Activated CD8-positive, alpha-beta T cell treated with anti-CD3 and anti-CD28 coated beads for 36 hours (primary cell): ENCODE results near the gene CAPS2. TPM values are rescaled to one million over a fixed set of nuclear protein-coding genes. Genes with fewer than 3 reads are reported as not detected.

Experiments
- ATAC-seq: fragments of 200-7000 bp; cut with Tn5 transposase; one replicate; pipeline ENCODE4 v1.10.0; 2021; ENCODE audit warnings: mild to moderate bottlenecking, moderate library complexity
- CTCF ChIA-PET: fragments of 350-600 bp; sonication (Branson Sonifier 250); formaldehyde crosslinking; loops from one replicate; lab custom pipeline; 2021; ENCODE audit warnings: antibody characterized with exemption; lab: Charles Lee
- POLR2A ChIA-PET: fragments of 350-600 bp; sonication (Branson Sonifier 250); formaldehyde crosslinking; loops from one replicate; lab custom pipeline; 2021; ENCODE audit warnings: antibody characterized with exemption; lab: Charles Lee
- DNase-seq: peaks from one replicate; pipeline ENCODE4 v3.0.0-alpha.2; 2020
- H3K27ac Mint-ChIP-seq: one replicate; pipeline ENCODE4 v1.8.0; 2021; ENCODE audit warnings: mild to moderate bottlenecking, mixed read lengths
- H3K27me3 Mint-ChIP-seq: one replicate; pipeline ENCODE4 v1.8.0; 2021; ENCODE audit warnings: mixed read lengths
- H3K36me3 Mint-ChIP-seq: one replicate; pipeline ENCODE4 v1.8.0; 2021; ENCODE audit warnings: low read depth, mixed read lengths
- H3K4me1 Mint-ChIP-seq: one replicate; pipeline ENCODE4 v1.8.0; 2021; ENCODE audit warnings: low read depth, mixed read lengths
- H3K4me3 Mint-ChIP-seq: one replicate; pipeline ENCODE4 v1.8.0; 2021; ENCODE audit warnings: mild to moderate bottlenecking, moderate library complexity, mixed read lengths
- H3K9me3 Mint-ChIP-seq: one replicate; pipeline ENCODE4 v1.8.0; 2021; ENCODE audit warnings: mixed read lengths
- CTCF ChIP-seq: fragments of 200-600 bp; IDR thresholded peaks from one replicate; pipeline ENCODE4 v1.8.0; 2022; ENCODE audit warnings: antibody characterized with exemption, mild to moderate bottlenecking
- intact Hi-C: fragments of 100-400 bp; cut with micrococcal nuclease; formaldehyde crosslinking; loops from one replicate; pipeline ENCODE4 v1.10.0; 2022
- total RNA-seq, 2 experiments: library from RNA; stranded (reverse); gene quantifications; one replicate each; pipeline ENCODE4 v1.2.3, GENCODE V29; 2021

Gene CAPS2
- total RNA-seq, 2 experiments from 2014 or later = 3.0 to 3.2 TPM

- intact Hi-C loops = loop anchor here (5.0 kb wide), 2 partner anchors 47 to 132 kb away; partner anchors contain the start of gene GLIPR1L2
These were observed 15.4 kb upstream of the CAPS2 start for GRCh38 chr12:75345531-75345930.

GRCh38 chr12:75341873-75342272 lies 11.7 kb upstream of the CAPS2 start:
- Mint-ChIP-seq H3K4me1 (peaks cover 20% of the 10 kb centered on the region), H3K27ac (no peak overlapping the region), H3K36me3 (no peaks in the 10 kb centered on the region), H3K4me3 (no peak overlapping the region), H3K9me3 (peaks cover under 1% of the 10 kb centered on the region), H3K27me3 (no peaks in the 10 kb centered on the region)
- CTCF ChIA-PET = interaction anchor here (1.4 kb wide), 1 partner anchor 8 kb away, joined by 6 read pairs; the partner anchor contains the start of gene GLIPR1L1
- intact Hi-C loops = no loop called here
- DNase-seq (no peak), ATAC-seq (no peak)
- POLR2A ChIA-PET = no interaction called here
- no peak for TF ChIP-seq CTCF

More at GRCh38 chr12:75345531-75345930, 15.4 kb upstream of the CAPS2 start:
- Mint-ChIP-seq H3K4me1 (peaks cover 13% of the 10 kb centered on the region), H3K9me3 (peaks cover 2% of the 10 kb centered on the region), H3K27me3 (no peaks in the 10 kb centered on the region), H3K4me3 (no peak overlapping the region), H3K36me3 (no peaks in the 10 kb centered on the region), H3K27ac (no peak overlapping the region)
- no peak for DNase-seq
- ATAC-seq = no peak
- ChIA-PET CTCF (interaction anchor here (1.2 to 1.7 kb wide), 2 partner anchors 11 to 13 kb away, joined by 3 to 6 read pairs; partner anchors contain the start of gene GLIPR1L1), POLR2A (no interaction called here)
- no peak for TF ChIP-seq CTCF

DNA sequence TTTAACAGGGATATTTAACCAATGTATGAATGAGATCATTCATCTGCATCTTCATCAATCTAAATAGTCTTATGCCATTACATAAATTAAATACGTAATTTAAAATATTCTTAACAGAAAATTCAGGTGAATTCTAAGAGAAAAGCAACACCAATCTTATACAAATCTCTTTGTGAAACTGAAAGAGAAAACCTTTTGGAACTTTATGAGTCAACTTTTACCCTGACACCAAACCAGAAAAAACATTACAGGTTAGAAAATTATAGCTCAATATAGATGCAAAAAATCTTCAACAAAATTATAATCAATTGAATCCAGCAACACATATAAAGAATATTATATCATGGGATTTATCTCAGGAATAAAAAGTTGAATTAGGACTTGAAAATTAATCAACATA lies 7.8 kb upstream of the CAPS2 start:
- Mint-ChIP-seq H3K36me3 (no peaks in the 10 kb centered on the region), H3K4me1 (peaks cover 19% of the 10 kb centered on the region), H3K4me3 (no peak overlapping the region), H3K27ac (no peak overlapping the region), H3K9me3 (no peaks in the 10 kb centered on the region), H3K27me3 (peaks cover 15% of the 10 kb centered on the region)
- ATAC-seq = no peak
- TF ChIP-seq CTCF = no peak
- DNase-seq = no peak
- intact Hi-C loops = loop anchor here (10.0 kb wide), 1 partner anchor 697 kb away; the partner anchor contains the start of gene PHLDA1
- CTCF ChIA-PET = no interaction called here
- POLR2A ChIA-PET = no interaction called here

DNA sequence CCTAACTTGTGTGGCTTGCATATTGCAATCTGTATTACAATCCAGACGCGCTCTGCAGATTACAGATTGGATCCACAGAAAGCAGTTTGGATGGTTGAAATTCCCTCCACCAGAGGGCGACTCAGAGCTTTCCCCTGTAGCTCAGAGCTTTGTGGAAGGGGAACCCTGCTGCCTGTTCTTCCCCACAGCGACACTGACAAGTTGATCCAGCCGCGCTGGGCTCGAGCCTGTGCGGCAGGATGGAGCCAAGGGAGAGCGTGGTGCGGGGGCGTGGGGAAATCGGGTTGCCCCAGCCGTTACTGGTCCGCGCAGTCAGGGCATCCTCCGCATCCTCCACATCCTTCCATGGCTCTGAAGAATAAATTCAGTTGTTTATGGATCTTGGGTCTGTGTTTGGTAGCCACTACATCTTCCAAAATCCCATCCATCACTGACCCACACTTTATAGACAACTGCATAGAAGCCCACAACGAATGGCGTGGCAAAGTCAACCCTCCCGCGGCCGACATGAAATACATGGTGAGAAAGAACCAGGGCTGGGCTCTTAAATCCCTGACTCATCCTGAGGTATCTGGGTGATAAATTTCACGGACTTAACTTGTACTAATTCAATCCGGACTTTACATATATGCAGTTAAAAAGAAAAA lies 4.4 kb upstream of the CAPS2 start, which contains the start of gene GLIPR1L1:
GLIPR1L1 (plus strand) TSS at position 287 of the 647 bp plus-strand sequence; CDS start at position 346, 59 bp downstream.
- peak; percentile 80 for TF ChIP-seq CTCF
- DNase-seq = peak; percentile 92
- Mint-ChIP-seq H3K4me3 (peak within 1 kb of the TSS; percentile 65), H3K36me3 (no peaks in the 10 kb centered on the region), H3K27ac (no peak within 1 kb of the TSS), H3K9me3 (no peaks in the 10 kb centered on the region), H3K4me1 (peaks cover 26% of the 10 kb centered on the region), H3K27me3 (peaks cover 27% of the 10 kb centered on the region)
- ATAC-seq = peak; percentile 72
- intact Hi-C loops = loop anchor here (5.0 to 10.0 kb wide), 2 partner anchors 153 to 700 kb away; partner anchors contain the start of gene PHLDA1
- ChIA-PET CTCF (interaction anchor here (1.0 to 3.7 kb wide), 17 partner anchors 8 to 170 kb away, joined by 3 to 24 read pairs (median 6); partner anchors contain the start of genes GLIPR1 and GLIPR1L2), POLR2A (no interaction called here)

- no peak overlapping the region for H3K4me3 Mint-ChIP-seq
- peaks cover 29% of the 10 kb centered on the region for H3K27me3 Mint-ChIP-seq
- ATAC-seq = no peak
- H3K9me3 Mint-ChIP-seq = no peaks in the 10 kb centered on the region
- TF ChIP-seq CTCF = no peak
- CTCF ChIA-PET = interaction anchor here (1.2 kb wide), 1 partner anchor 21 kb away, joined by 3 read pairs; no protein-coding TSS in a partner anchor
- intact Hi-C loops = no loop called here
- H3K4me1 Mint-ChIP-seq = peaks cover 11% of the 10 kb centered on the region
- POLR2A ChIA-PET = no interaction called here
- DNase-seq = no peak
- H3K36me3 Mint-ChIP-seq = no peaks in the 10 kb centered on the region
- H3K27ac Mint-ChIP-seq = no peak overlapping the region
These were observed 2.5 kb downstream of the CAPS2 start for GRCh38 chr12:75327642-75328041.
